HepG2 (cell line): ENCODE data around the gene PCDHGA5. TPM values are rescaled to one million over a fixed set of nuclear protein-coding genes. Genes with fewer than 3 reads are reported as not detected.
A peak's percentile ranks its signal among the peaks of the same experiment; 100 is the strongest.

Source experiments
- ATAC-seq: fragments of 200-7000 bp; cut with Tn5 transposase; 3 replicates; pipeline ENCODE4 v1.9.1; 2020; ENCODE audit warnings: mild to moderate bottlenecking, moderate library complexity
- BruUV-seq: library from RNA; stranded (reverse); fragments of 400-500 nt; replicated peaks from 2 replicates; lab custom pipeline; 2021; lab: Mats Ljungman, UMichigan
- CTCF ChIA-PET: fragments of 300-600 bp; formaldehyde crosslinking; extraction: SDS; loops from one replicate; lab custom pipeline; 2021; ENCODE audit warnings: low total read pairs, inconsistent platforms, low intra/inter-chr PET ratio; lab: Yijun Ruan, JAX
- POLR2A ChIA-PET: fragments of 350-600 bp; sonication (Branson Sonifier 250); formaldehyde crosslinking; loops from one replicate; lab custom pipeline; 2020; ENCODE audit warnings: antibody characterized with exemption, inconsistent platforms; lab: Yijun Ruan, JAX
- DNase-seq: peaks from one replicate; pipeline ENCODE4 v3.0.0-alpha.2; 2015; ENCODE audit warnings: low spot score
- FAIRE-seq: peaks from 3 replicates; lab custom pipeline; 2011; peaks lifted over from hg19 to GRCh38; lab: Jason Lieb, UNC
- H2AFZ ChIP-seq: one replicate; pipeline ENCODE4 v1.6.1; 2011; ENCODE audit warnings: low read length, inconsistent platforms
- H3K27ac ChIP-seq: fragments of 300-600 bp; 3 replicates; pipeline ENCODE4 v1.8.0; 2011; ENCODE audit warnings: mixed run types, mild to moderate bottlenecking, mixed read lengths, low read length, inconsistent platforms; ENCODE audit not compliant: insufficient read depth; ENCODE audit errors: extremely low read length
- H3K27me3 ChIP-seq, 2 experiments: fragments of 200-600 bp in 1 of 2; 2 replicates in 1 of 2; 3 replicates in 1 of 2; pipeline versions ENCODE4 v1.6.0 to v1.8.0; 2011; ENCODE audit warnings: low read length in 2 of 2, mild to moderate bottlenecking in 2 of 2, moderate library complexity in 2 of 2, inconsistent platforms in 1 of 2; ENCODE audit not compliant: insufficient read depth in 2 of 2, control insufficient read depth in 1 of 2
- H3K36me3 ChIP-seq, 2 experiments: fragments of 200-600 bp in 1 of 2; replicated peaks in 1 of 2; 2 replicates in 1 of 2; 3 replicates in 1 of 2; pipeline versions ENCODE4 v1.5.1 to v1.8.0; 2011; ENCODE audit warnings: low read length in 2 of 2, inconsistent platforms in 1 of 2; ENCODE audit not compliant: insufficient read depth in 2 of 2, control insufficient read depth in 1 of 2
- H3K4me1 ChIP-seq: 2 replicates; pipeline ENCODE4 v1.5.1; 2012; ENCODE audit warnings: low read length, inconsistent platforms; ENCODE audit not compliant: insufficient read depth
- H3K4me2 ChIP-seq: 2 replicates; pipeline ENCODE4 v1.6.0; 2011; ENCODE audit warnings: low read depth, low read length, inconsistent platforms
- H3K4me3 ChIP-seq, 3 experiments: fragments of 200-600 bp in 1 of 3; sonication (generic), shearing (Covaris generic) in 1 of 3; replicated peaks in 1 of 3; 2 replicates each; pipeline ENCODE4 v1.5.1; 2011 to 2016; ENCODE audit warnings: low read length in 3 of 3, inconsistent platforms in 2 of 3, low read depth in 2 of 3, mild to moderate bottlenecking in 2 of 3, control low read depth in 1 of 3, mixed read lengths in 1 of 3; ENCODE audit not compliant: insufficient read depth in 1 of 3
- H3K79me2 ChIP-seq: one replicate; pipeline ENCODE4 v1.6.1; 2011; ENCODE audit warnings: low read length, inconsistent platforms; ENCODE audit not compliant: insufficient read depth
- H3K9ac ChIP-seq: 2 replicates; pipeline ENCODE4 v1.6.0; 2011; ENCODE audit warnings: mild to moderate bottlenecking, low read depth, low read length, inconsistent platforms; ENCODE audit not compliant: insufficient read depth
- H3K9me3 ChIP-seq: 2 replicates; pipeline ENCODE4 v1.5.1; 2012; ENCODE audit warnings: mild to moderate bottlenecking, low read length
- H4K20me1 ChIP-seq: 2 replicates; pipeline ENCODE4 v1.6.0; 2011; ENCODE audit warnings: inconsistent platforms, mild to moderate bottlenecking, low read length, moderate library complexity; ENCODE audit not compliant: insufficient read depth
- SMC3 ChIP-seq: IDR thresholded peaks from 2 replicates; pipeline ENCODE4 v1.6.1; 2011; ENCODE audit warnings: low read length, improper control_type of control experiment
- STAG1 ChIP-seq: sonication (generic); formaldehyde crosslinking; IDR thresholded peaks from 2 replicates; pipeline ENCODE4 v1.4.0; 2020; ENCODE audit warnings: missing genetic modification reagents
- ZNF816 ChIP-seq: sonication (generic); formaldehyde crosslinking; IDR thresholded peaks from 2 replicates; pipeline ENCODE4 v1.8.0; 2022; ENCODE audit warnings: missing genetic modification reagents, mild to moderate bottlenecking, borderline replicate concordance
- ZSCAN29 ChIP-seq: sonication (generic); formaldehyde crosslinking; conservative IDR thresholded peaks from 2 replicates; pipeline ENCODE4 v1.4.0; 2020; ENCODE audit warnings: mild to moderate bottlenecking, missing genetic modification reagents
- WGBS: methylation state at CpG from one replicate; pipeline ENCODE4 v1.1.6; 2017; ENCODE audit warnings: low lambda C conversion rate; 5-methylcytosine and 5-hydroxymethylcytosine counted together
- in situ Hi-C: cut with HindIII; loops from 2 replicates; pipeline ENCODE4 v1.10.0; 2017; ENCODE audit warnings: low pct_unique_long_range_greater_than_20kb; ENCODE audit not compliant: extremely low pct_ligation_motif_present
- intact Hi-C: fragments of 100-400 bp; cut with micrococcal nuclease; formaldehyde crosslinking; loops from one replicate; pipeline ENCODE4 v1.10.0; 2022; ENCODE audit not compliant: unreplicated experiment
- polyA plus RNA-seq, 8 experiments: library from polyadenylated mRNA; depleted of rRNA in 3 of 8; stranded (reverse) in 7 of 8; unstranded in 1 of 8; fragments of >200 nt; fragmentation: Illumina TruSeq in 4 of 8; extraction: Trizol in 4 of 8; gene quantifications; 2 replicates each; pipeline versions ENCODE4 v1.2.1 to v1.2.3, GENCODE V29; 2011 to 2016; ENCODE audit warnings: low read depth in 4 of 8, missing spikeins in 1 of 8, mixed read lengths in 1 of 8; ENCODE audit not compliant: insufficient read depth in 1 of 8
- total RNA-seq, 5 experiments: library from RNA; depleted of rRNA; stranded (reverse); fragments of >200 nt; fragmentation: Illumina TruSeq; extraction: Trizol; gene quantifications; 2 replicates each; pipeline ENCODE4 v1.2.3, GENCODE V29; 2016; ENCODE audit warnings: low read depth in 1 of 5
- TF ChIP-seq, protein P1 (sequence below): sonication (generic); formaldehyde crosslinking; IDR thresholded peaks from 2 replicates; pipeline ENCODE4 v1.4.0; 2020; ENCODE audit warnings: missing genetic modification reagents, borderline replicate concordance
- TF ChIP-seq, protein P2 (sequence below): sonication (generic); formaldehyde crosslinking; IDR thresholded peaks from 2 replicates; pipeline ENCODE4 v1.5.0; 2020; ENCODE audit warnings: mild to moderate bottlenecking, missing genetic modification reagents, moderate library complexity

Gene PCDHGA5
- total and polyA plus RNA-seq, 2 of the 13 experiments (the other 11 are each of a cell fraction or from before 2014, with no cell fraction given) = 0.27 to 0.32 TPM

DNA sequence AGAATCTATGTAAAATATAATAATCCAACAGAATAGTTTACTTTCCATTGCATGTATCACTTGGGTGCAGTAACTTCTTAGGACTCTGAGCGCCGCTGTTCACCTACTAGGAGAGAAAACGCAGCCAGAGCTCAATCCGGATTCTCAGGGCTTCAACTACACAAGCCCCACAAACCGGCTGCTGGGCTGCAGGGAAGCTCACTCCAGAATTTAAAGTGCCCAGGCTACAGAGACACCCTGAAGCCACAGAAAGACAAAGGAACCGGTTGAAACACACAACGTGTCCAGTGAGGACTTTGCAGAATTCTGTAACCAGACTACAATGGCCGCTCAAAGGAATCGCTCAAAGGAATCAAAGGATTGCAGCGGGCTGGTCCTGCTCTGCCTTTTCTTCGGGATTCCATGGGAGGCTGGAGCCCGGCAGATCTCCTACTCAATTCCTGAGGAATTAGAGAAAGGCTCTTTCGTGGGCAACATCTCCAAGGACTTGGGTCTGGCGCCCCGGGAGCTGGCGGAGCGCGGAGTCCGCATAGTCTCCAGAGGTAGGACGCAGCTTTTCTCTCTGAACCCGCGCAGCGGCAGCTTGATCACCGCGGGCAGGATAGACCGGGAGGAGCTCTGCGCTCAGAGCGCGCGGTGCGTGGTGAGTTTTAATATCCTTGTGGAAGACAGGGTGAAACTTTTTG lies 49.0 kb downstream of the PCDHGA5 start, which contains the start of gene PCDHGA10:
Gene PCDHGA10 (plus strand): TSS at position 134 of the 686 bp plus-strand sequence. CDS start 189 bp downstream, at position 323.
- Histone ChIP-seq H3K4me3 (no peak within 1 kb of the TSS), H3K9me3 (no peaks in the 10 kb centered on the region; the same call in 1 of the 2 replicates), H2AFZ (no peak within 1 kb of the TSS), H3K79me2 (no peaks in the 10 kb centered on the region), H3K27me3 (no peaks in the 10 kb centered on the region), H4K20me1 (no peaks in the 10 kb centered on the region), H3K27ac (no peak within 1 kb of the TSS), H3K9ac (no peak within 1 kb of the TSS), H3K4me2 (no peak within 1 kb of the TSS; the same call in 1 of the 2 replicates), H3K36me3 (no peaks in the 10 kb centered on the region), H3K4me1 (no peaks in the 10 kb centered on the region)
- in situ Hi-C loops (no loop called here), intact Hi-C loops (no loop called here)
- no TSS peak for BruUV-seq
- WGBS = 77% methylated on average over 30 of the region's 31 CpGs
- ATAC-seq (peak; percentile 75), FAIRE-seq (no peak), DNase-seq (peak; percentile 15)
- ChIA-PET CTCF (interaction anchor here (0.8 to 1.4 kb wide), 3 partner anchors 112 to 145 kb away, joined by 4 to 5 read pairs (median 4); no protein-coding TSS in a partner anchor), POLR2A (no interaction called here)
- TF ChIP-seq STAG1 = peak; percentile 55
- TF ChIP-seq, protein P1, sequence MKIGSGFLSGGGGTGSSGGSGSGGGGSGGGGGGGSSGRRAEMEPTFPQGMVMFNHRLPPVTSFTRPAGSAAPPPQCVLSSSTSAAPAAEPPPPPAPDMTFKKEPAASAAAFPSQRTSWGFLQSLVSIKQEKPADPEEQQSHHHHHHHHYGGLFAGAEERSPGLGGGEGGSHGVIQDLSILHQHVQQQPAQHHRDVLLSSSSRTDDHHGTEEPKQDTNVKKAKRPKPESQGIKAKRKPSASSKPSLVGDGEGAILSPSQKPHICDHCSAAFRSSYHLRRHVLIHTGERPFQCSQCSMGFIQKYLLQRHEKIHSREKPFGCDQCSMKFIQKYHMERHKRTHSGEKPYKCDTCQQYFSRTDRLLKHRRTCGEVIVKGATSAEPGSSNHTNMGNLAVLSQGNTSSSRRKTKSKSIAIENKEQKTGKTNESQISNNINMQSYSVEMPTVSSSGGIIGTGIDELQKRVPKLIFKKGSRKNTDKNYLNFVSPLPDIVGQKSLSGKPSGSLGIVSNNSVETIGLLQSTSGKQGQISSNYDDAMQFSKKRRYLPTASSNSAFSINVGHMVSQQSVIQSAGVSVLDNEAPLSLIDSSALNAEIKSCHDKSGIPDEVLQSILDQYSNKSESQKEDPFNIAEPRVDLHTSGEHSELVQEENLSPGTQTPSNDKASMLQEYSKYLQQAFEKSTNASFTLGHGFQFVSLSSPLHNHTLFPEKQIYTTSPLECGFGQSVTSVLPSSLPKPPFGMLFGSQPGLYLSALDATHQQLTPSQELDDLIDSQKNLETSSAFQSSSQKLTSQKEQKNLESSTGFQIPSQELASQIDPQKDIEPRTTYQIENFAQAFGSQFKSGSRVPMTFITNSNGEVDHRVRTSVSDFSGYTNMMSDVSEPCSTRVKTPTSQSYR (CRISPR knock-in tag) = no peak
- peak; percentile 19; the same call in 1 of the 2 replicates for TF ChIP-seq SMC3
- TF ChIP-seq, protein P2, sequence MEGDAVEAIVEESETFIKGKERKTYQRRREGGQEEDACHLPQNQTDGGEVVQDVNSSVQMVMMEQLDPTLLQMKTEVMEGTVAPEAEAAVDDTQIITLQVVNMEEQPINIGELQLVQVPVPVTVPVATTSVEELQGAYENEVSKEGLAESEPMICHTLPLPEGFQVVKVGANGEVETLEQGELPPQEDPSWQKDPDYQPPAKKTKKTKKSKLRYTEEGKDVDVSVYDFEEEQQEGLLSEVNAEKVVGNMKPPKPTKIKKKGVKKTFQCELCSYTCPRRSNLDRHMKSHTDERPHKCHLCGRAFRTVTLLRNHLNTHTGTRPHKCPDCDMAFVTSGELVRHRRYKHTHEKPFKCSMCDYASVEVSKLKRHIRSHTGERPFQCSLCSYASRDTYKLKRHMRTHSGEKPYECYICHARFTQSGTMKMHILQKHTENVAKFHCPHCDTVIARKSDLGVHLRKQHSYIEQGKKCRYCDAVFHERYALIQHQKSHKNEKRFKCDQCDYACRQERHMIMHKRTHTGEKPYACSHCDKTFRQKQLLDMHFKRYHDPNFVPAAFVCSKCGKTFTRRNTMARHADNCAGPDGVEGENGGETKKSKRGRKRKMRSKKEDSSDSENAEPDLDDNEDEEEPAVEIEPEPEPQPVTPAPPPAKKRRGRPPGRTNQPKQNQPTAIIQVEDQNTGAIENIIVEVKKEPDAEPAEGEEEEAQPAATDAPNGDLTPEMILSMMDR (CRISPR knock-in tag) = peak; percentile 59
- 0 out of 2 replicates have a peak, but pooled peaks have one; percentile 39 for TF ChIP-seq ZSCAN29 (CRISPR knock-in tag)
- TF ChIP-seq ZNF816 (CRISPR knock-in tag) = no peak
